HepG2 (cell line): ENCODE data around the gene ACTRT2.

ENCODE experiments used
- CTCF ChIP-seq: sonication (generic); formaldehyde crosslinking; IDR thresholded peaks from 2 replicates; pipeline ENCODE4 v1.5.0; 2020; ENCODE audit warnings: mild to moderate bottlenecking, missing genetic modification reagents, moderate library complexity
- MYC ChIP-seq: sonication (generic); formaldehyde crosslinking; IDR thresholded peaks from 2 replicates; pipeline ENCODE4 v1.9.0; 2021; ENCODE audit warnings: missing genetic modification reagents, borderline replicate concordance
- ONECUT2 ChIP-seq: sonication (generic); formaldehyde crosslinking; IDR thresholded peaks from 2 replicates; pipeline ENCODE4 v1.4.0; 2020; ENCODE audit warnings: missing genetic modification reagents
- SMARCE1 ChIP-seq: fragments of 450-650 bp; IDR thresholded peaks from 2 replicates; pipeline ENCODE4 v1.6.1; 2017; ENCODE audit warnings: borderline replicate concordance
- TAF15 ChIP-seq: fragments of 200-400 bp; formaldehyde crosslinking; IDR thresholded peaks from one replicate; pipeline ENCODE4 v1.6.1; 2018; ENCODE audit warnings: mild to moderate bottlenecking, low read depth, low read length; ENCODE audit not compliant: poor library complexity, severe bottlenecking
- ZNF350 ChIP-seq: sonication (generic); formaldehyde crosslinking; IDR thresholded peaks from 2 replicates; pipeline ENCODE4 v1.4.0; 2020; ENCODE audit warnings: mild to moderate bottlenecking, low read depth, missing genetic modification reagents, borderline replicate concordance

- no peak for TF ChIP-seq MYC (CRISPR knock-in tag)
- no peak for TF ChIP-seq ZNF350 (CRISPR knock-in tag)
- TF ChIP-seq TAF15: no peak
- no peak for TF ChIP-seq ONECUT2 (CRISPR knock-in tag)
- TF ChIP-seq CTCF (CRISPR knock-in tag): no peak
- TF ChIP-seq SMARCE1: no peak
These were observed 15.4 kb downstream of the ACTRT2 start for GRCh38 chr1:3036447-3037280.
